AG09309 (cell line): Measurements from ENCODE around the gene BPGM.
"Not testable (repeated sequence)": the region's sequence is repeated elsewhere in the genome, so short reads cannot be mapped to it uniquely, and the experiment has no call there.

Experiments
- DNase-seq: peaks from one replicate; pipeline ENCODE4 v3.0.0-alpha.2; 2010; ENCODE audit warnings: low read depth
- H3K4me3 ChIP-seq: 2 replicates; pipeline ENCODE4 v1.5.1; 2011; ENCODE audit warnings: mild to moderate bottlenecking, low read depth, low read length, moderate library complexity; ENCODE audit not compliant: control insufficient read depth
- CTCF ChIP-seq: IDR thresholded peaks from 2 replicates; pipeline ENCODE4 v1.5.1; 2011; ENCODE audit warnings: mild to moderate bottlenecking, low read depth, low read length, inconsistent platforms; ENCODE audit not compliant: insufficient read depth, control insufficient read depth; ENCODE audit errors: missing control alignments

Gene BPGM

GRCh38 chr7:134639683-134640279 lies 6.9 kb upstream of the BPGM start:
- no peak overlapping the region for H3K4me3 ChIP-seq
- TF ChIP-seq CTCF = no peak
- DNase-seq = no peak

- DNase-seq = no peak
- no peak for TF ChIP-seq CTCF
- H3K4me3 ChIP-seq = no peak overlapping the region
Measured at GRCh38 chr7:134640842-134641715, 5.6 kb upstream of the BPGM start.

- H3K4me3 ChIP-seq, DNase-seq: not testable (repeated sequence)
Measured at GRCh38 chr7:134641981-134642380, 4.7 kb upstream of the BPGM start.

GRCh38 chr7:134643131-134643530 lies 3.5 kb upstream of the BPGM start:
- TF ChIP-seq CTCF = no peak
- no peak overlapping the region for H3K4me3 ChIP-seq
- no peak for DNase-seq

GRCh38 chr7:134645478-134645877 lies 1.2 kb upstream of the BPGM start:
- H3K4me3 ChIP-seq = peak overlapping the region; percentile 42
- TF ChIP-seq CTCF = no peak
- no peak for DNase-seq

GRCh38 chr7:134645935-134646334 lies 718 bp upstream of the BPGM start:
- DNase-seq = no peak
- TF ChIP-seq CTCF = no peak
- peak overlapping the region; percentile 42 for H3K4me3 ChIP-seq

- TF ChIP-seq CTCF = no peak
- DNase-seq = no peak
- H3K4me3 ChIP-seq = no peak overlapping the region
Measured at GRCh38 chr7:134648456-134648855, 1.8 kb downstream of the BPGM start.
